HG03064 (cell line): ENCODE measurements around the gene CDC37L1.
A peak's percentile ranks its signal among the peaks of the same experiment; 100 is the strongest.
"Not testable (repeated sequence)": the region's sequence is repeated elsewhere in the genome, so short reads cannot be mapped to it uniquely, and the experiment has no call there.

Source experiments
- ATAC-seq: cut with Tn5 transposase; IDR thresholded peaks from one replicate; pipeline ENCODE4 v1.9.1; 2021; ENCODE audit warnings: low read depth; ENCODE audit not compliant: unreplicated experiment

The CDC37L1 gene

GRCh38 chr9:4679268-4680172 is at the start of gene CDC37L1:
Gene CDC37L1 (plus strand): TSS chr9:4679569. CDS start chr9:4679768, 199 bp downstream.
- ATAC-seq, result peak; percentile 97

- no peak for ATAC-seq
Observed at GRCh38 chr9:4630836-4631235, 48.5 kb upstream of the CDC37L1 start.

GRCh38 chr9:4638968-4639367 is 40.4 kb upstream of the CDC37L1 start:
- ATAC-seq, result no peak

- no peak for ATAC-seq
Observed at GRCh38 chr9:4639420-4639819, 39.9 kb upstream of the CDC37L1 start.

- ATAC-seq, result no peak
Observed at GRCh38 chr9:4640027-4640426, 39.3 kb upstream of the CDC37L1 start.

- ATAC-seq, result no peak
Observed at GRCh38 chr9:4642351-4642750, 37.0 kb upstream of the CDC37L1 start.

GRCh38 chr9:4654084-4654483 is 25.3 kb upstream of the CDC37L1 start:
- no peak for ATAC-seq

- ATAC-seq, result no peak
Observed at GRCh38 chr9:4654538-4654937, 24.8 kb upstream of the CDC37L1 start.

GRCh38 chr9:4656196-4656595 is 23.2 kb upstream of the CDC37L1 start:
- not testable (repeated sequence) for ATAC-seq

- no peak for ATAC-seq
Observed at GRCh38 chr9:4656621-4657020, 22.7 kb upstream of the CDC37L1 start.

GRCh38 chr9:4657426-4658159 is 21.8 kb upstream of the CDC37L1 start:
- no peak for ATAC-seq

- ATAC-seq, result not testable (repeated sequence)
Observed at GRCh38 chr9:4660665-4661064, 18.7 kb upstream of the CDC37L1 start.

GRCh38 chr9:4661165-4661564 is 18.2 kb upstream of the CDC37L1 start:
- no peak for ATAC-seq

GRCh38 chr9:4661611-4662010 is 17.8 kb upstream of the CDC37L1 start:
- ATAC-seq, result no peak

GRCh38 chr9:4662108-4662988 is 17.0 kb upstream of the CDC37L1 start, which contains the start of gene PLPP6:
Gene PLPP6 (plus strand): TSS chr9:4662294. CDS start chr9:4662376, 82 bp downstream.
- ATAC-seq, result peak; percentile 88

- no peak for ATAC-seq
Observed at GRCh38 chr9:4662989-4663792, 16.2 kb upstream of the CDC37L1 start.

- ATAC-seq, result no peak
Observed at GRCh38 chr9:4663956-4664355, 15.4 kb upstream of the CDC37L1 start.

- no peak for ATAC-seq
Observed at GRCh38 chr9:4665357-4665756, 14.0 kb upstream of the CDC37L1 start.

GRCh38 chr9:4666042-4666699 is 13.2 kb upstream of the CDC37L1 start, which contains the start of gene SPATA6L:
Gene SPATA6L (minus strand): TSS chr9:4666480. CDS start chr9:4666250, 230 bp downstream.
- ATAC-seq, result no peak
